Measurements from ENCODE around the gene SOAT2. TPM values are rescaled to one million over a fixed set of nuclear protein-coding genes. Genes with fewer than 3 reads are reported as not detected.

The SOAT2 gene
- total RNA-seq, 1 experiment from 2014 or later: not detected

DNA sequence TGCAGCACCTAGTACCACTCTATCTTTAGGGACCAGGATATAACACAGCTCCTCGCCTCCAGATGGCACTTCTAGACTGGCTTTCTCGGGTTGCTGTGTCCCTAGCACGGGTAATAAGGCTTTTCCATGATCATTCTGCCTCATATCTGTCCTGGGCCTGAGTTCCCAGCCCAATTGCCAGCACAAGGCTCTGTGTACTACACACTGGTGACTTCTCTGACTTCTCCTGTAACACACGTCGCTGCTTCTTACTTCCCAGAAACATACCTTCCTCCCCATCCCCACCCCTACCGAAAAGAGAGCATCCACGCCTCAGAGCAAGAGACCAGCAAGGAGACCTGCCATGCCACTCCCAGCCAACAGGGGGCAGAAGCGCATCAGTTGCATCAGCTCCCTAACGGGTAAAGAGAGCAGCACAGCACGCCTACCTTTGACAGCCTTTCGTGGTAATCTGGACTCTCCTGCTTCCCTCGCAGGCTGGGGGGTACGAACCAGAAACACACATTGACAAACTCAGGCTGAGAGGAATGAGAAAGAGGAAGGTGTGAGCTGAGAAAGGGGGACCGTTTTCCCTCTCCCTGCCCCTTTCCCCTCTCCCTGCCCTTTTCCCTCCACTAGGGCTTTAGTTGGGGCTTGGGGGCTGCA lies 56.0 kb downstream of the SOAT2 start:
- H3T11ph ChIP-seq (ENCODE audit: low read length): no peak overlapping the region
- H3K27me3 ChIP-seq (ENCODE audit: insufficient read depth, low read length): no peaks in the 10 kb centered on the region
- no peak overlapping the region for H4K8ac ChIP-seq (replicated peaks; ENCODE audit: insufficient read length, low read depth, low read length)
- H3K4me1 ChIP-seq (ENCODE audit: insufficient read depth, low read length): no peaks in the 10 kb centered on the region
- Mint-ChIP-seq H3K27me3 (ENCODE audit: low read depth) (peaks cover 65% of the 10 kb centered on the region), H3K9me3 (no peaks in the 10 kb centered on the region), H3K27ac (no peak overlapping the region; a peak in 1 of 7 replicates), H3K36me3 (ENCODE audit: insufficient read depth in 1 of 3, low read depth in 3 of 3) (no peaks in the 10 kb centered on the region), H3K4me1 (peaks cover 4 to 12% of the 10 kb centered on the region in 2 experiments), H3K4me3 (peak overlapping the region in 1 of 2 experiments; percentile 61; a peak in 3 of 5 replicates)
- no CpG with 5 or more reads among the region's 14 CpGs for WGBS (ENCODE audit: extremely low coverage, insufficient read length, low lambda C conversion rate)
- no peak overlapping the region for H2BK5ac ChIP-seq (ENCODE audit: insufficient read length, low read length)
- no peaks in the 10 kb centered on the region for H3K79me1 ChIP-seq (ENCODE audit: insufficient read depth, low read depth, low read length, poor library complexity, severe bottlenecking)
- H2BK20ac ChIP-seq (ENCODE audit: low read depth, low read length, poor library complexity, severe bottlenecking): no peak overlapping the region
- no peak overlapping the region for H2BK120ac ChIP-seq (ENCODE audit: low read depth, low read length, poor library complexity, severe bottlenecking)
- H2BK12ac ChIP-seq (ENCODE audit: insufficient read length, low read depth, low read length): no peak overlapping the region
- TF ChIP-seq, protein P1, sequence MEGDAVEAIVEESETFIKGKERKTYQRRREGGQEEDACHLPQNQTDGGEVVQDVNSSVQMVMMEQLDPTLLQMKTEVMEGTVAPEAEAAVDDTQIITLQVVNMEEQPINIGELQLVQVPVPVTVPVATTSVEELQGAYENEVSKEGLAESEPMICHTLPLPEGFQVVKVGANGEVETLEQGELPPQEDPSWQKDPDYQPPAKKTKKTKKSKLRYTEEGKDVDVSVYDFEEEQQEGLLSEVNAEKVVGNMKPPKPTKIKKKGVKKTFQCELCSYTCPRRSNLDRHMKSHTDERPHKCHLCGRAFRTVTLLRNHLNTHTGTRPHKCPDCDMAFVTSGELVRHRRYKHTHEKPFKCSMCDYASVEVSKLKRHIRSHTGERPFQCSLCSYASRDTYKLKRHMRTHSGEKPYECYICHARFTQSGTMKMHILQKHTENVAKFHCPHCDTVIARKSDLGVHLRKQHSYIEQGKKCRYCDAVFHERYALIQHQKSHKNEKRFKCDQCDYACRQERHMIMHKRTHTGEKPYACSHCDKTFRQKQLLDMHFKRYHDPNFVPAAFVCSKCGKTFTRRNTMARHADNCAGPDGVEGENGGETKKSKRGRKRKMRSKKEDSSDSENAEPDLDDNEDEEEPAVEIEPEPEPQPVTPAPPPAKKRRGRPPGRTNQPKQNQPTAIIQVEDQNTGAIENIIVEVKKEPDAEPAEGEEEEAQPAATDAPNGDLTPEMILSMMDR (conservative IDR thresholded peaks at IDR 0.05): peak; percentile 97
- no peak overlapping the region for H4K5ac ChIP-seq (ENCODE audit: insufficient read length, low read depth, low read length)
- no peak overlapping the region for H3K18ac ChIP-seq (ENCODE audit: insufficient read length, low read depth, low read length)
- no peaks in the 10 kb centered on the region for H3K9me3 ChIP-seq (ENCODE audit: control insufficient read depth, low read depth, low read length)
- no peak overlapping the region for H3K4ac ChIP-seq (ENCODE audit: low read depth, low read length)
- no peak overlapping the region for H3K56ac ChIP-seq (ENCODE audit: insufficient read length, low read depth, low read length)
- H2AK5ac ChIP-seq (ENCODE audit: insufficient read length, low read length): no peak overlapping the region
- no peaks in the 10 kb centered on the region for H4K20me1 ChIP-seq (ENCODE audit: control insufficient read depth, insufficient read depth, insufficient read length)
- H3K23me2 ChIP-seq (ENCODE audit: insufficient read length, low read depth, low read length, poor library complexity, severe bottlenecking): no peaks in the 10 kb centered on the region
- no peak overlapping the region for H2AFZ ChIP-seq (ENCODE audit: low read length)
- peak overlapping the region; percentile 26 for H3K4me2 ChIP-seq (ENCODE audit: insufficient read depth, insufficient read length, low read length)
- no peak overlapping the region for H4K91ac ChIP-seq (ENCODE audit: insufficient read length, low read depth, low read length)
- no peak overlapping the region for H3K27ac ChIP-seq (ENCODE audit: insufficient read length, low read depth, low read length)
- peak; percentile 93 for DNase-seq
- H3K14ac ChIP-seq (ENCODE audit: insufficient read depth, low read length): no peak overlapping the region
- H3K9ac ChIP-seq (ENCODE audit: extremely low read depth, insufficient read length, low read length): no peak overlapping the region
- H3K23ac ChIP-seq (ENCODE audit: insufficient read length, low read depth, low read length): no peak overlapping the region
- no peaks in the 10 kb centered on the region for H3K79me2 ChIP-seq (ENCODE audit: insufficient read depth, low read length)
- H2BK15ac ChIP-seq (ENCODE audit: low read depth, low read length): no peak overlapping the region

Data from H9 (cell line).